Measurements from ENCODE around the gene MEI4. TPM values are rescaled to one million over a fixed set of nuclear protein-coding genes. Genes with fewer than 3 reads are reported as not detected.
"Not testable (repeated sequence)": the region's sequence is repeated elsewhere in the genome, so short reads cannot be mapped to it uniquely, and the experiment has no call there.

The MEI4 gene
- total and polyA plus RNA-seq, 7 donors: not detected

- Histone ChIP-seq H3K4me3 (no peak overlapping the region), H3K9me3 (no peaks in the 10 kb centered on the region), H3K4me1 (no peaks in the 10 kb centered on the region), H3K27ac (no peak overlapping the region), H3K36me3 (no peaks in the 10 kb centered on the region), H3K27me3 (no peaks in the 10 kb centered on the region)
- TF ChIP-seq EP300 (IDR thresholded peaks at IDR 0.05) (no peak), POLR2AphosphoS5 (IDR thresholded peaks at IDR 0.05) (no peak), POLR2A (IDR thresholded peaks at IDR 0.05) (no peak), CTCF (IDR thresholded peaks at IDR 0.05) (no peak)
- no peak for DNase-seq
- intact Hi-C loops (cut with DNase I): no loop called here
- 82 to 83% methylated on average over 2 of the region's 2 CpGs for WGBS, 2 donors
These were observed 34.1 kb downstream of the MEI4 start for GRCh38 chr6:77686931-77687330.

DNA sequence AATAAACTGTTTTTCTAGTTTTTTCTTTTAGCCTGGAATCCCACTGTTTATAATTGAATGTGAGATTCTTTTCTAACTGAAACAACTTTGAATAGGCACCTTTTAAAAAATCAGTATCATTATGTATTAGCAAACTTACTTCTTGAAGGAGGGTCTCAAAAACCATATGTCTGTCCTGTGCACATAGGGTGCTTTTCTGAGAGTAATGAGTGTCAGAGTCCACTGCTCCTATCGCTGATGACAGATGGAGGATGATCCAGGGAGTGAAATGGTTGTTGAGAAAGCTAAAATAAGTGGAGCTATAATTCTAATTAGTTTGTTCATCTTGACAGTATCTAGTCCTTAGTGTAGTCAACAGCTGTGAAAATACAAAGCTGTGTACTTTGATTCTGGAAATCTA, 35.8 kb downstream of the MEI4 start:
- TF ChIP-seq CTCF (IDR thresholded peaks at IDR 0.05) (no peak), EP300 (IDR thresholded peaks at IDR 0.05) (no peak), POLR2AphosphoS5 (IDR thresholded peaks at IDR 0.05) (no peak), POLR2A (IDR thresholded peaks at IDR 0.05) (no peak)
- no peak for DNase-seq
- Histone ChIP-seq H3K27ac (no peak overlapping the region), H3K9me3 (no peaks in the 10 kb centered on the region), H3K27me3 (no peaks in the 10 kb centered on the region), H3K4me3 (no peak overlapping the region), H3K36me3 (no peaks in the 10 kb centered on the region), H3K4me1 (no peaks in the 10 kb centered on the region)
- intact Hi-C loops (cut with DNase I): no loop called here
- WGBS, 2 donors: 32 to 61% methylated on average over 1 of the region's 1 CpG

GRCh38 chr6:77700095-77700494, 47.3 kb downstream of the MEI4 start:
- DNase-seq; H3K4me1 ChIP-seq; H3K4me3 ChIP-seq; intact Hi-C loops (cut with DNase I); H3K36me3 ChIP-seq; H3K9me3 ChIP-seq; H3K27me3 ChIP-seq; H3K27ac ChIP-seq: not testable (repeated sequence)
- WGBS, 2 donors: 83 to 92% methylated on average over 6 of the region's 6 CpGs

DNA sequence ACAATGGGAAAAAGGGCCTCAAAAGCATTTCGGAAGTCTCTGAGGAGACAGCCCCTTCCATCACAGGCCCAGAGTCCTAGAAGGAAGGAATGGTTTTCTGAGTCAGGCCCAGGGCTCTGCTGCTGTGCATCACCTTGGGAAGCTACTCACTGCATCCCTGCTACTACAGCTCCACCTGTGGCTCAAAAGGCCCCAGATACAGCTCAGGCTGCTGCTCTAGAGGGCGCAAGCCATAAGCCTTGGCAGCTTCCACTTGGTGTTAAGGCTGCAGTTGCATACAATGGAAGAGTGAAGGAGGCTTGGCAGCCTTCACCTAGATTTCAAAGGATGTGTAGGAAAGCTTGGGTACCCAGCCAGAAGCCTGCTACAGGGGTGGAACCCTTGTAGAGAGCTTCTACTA, 54.8 kb downstream of the MEI4 start:
- TF ChIP-seq EP300 (IDR thresholded peaks at IDR 0.05): no peak
- no peak for TF ChIP-seq CTCF (IDR thresholded peaks at IDR 0.05)
- no peak for TF ChIP-seq POLR2A (IDR thresholded peaks at IDR 0.05)
- no peak for TF ChIP-seq POLR2AphosphoS5 (IDR thresholded peaks at IDR 0.05)

GRCh38 chr6:77715588-77715987, 62.7 kb downstream of the MEI4 start:
- H3K27me3 ChIP-seq: no peaks in the 10 kb centered on the region
- H3K9me3 ChIP-seq: no peaks in the 10 kb centered on the region
- 89 to 91% methylated on average over 6 of the region's 6 CpGs for WGBS, 2 donors
- no peak for DNase-seq
- H3K4me1 ChIP-seq: no peaks in the 10 kb centered on the region
- no peak overlapping the region for H3K27ac ChIP-seq
- H3K4me3 ChIP-seq: no peak overlapping the region
- no peak for TF ChIP-seq EP300 (IDR thresholded peaks at IDR 0.05)
- no peak for TF ChIP-seq POLR2A (IDR thresholded peaks at IDR 0.05)
- TF ChIP-seq POLR2AphosphoS5 (IDR thresholded peaks at IDR 0.05): no peak
- TF ChIP-seq CTCF (IDR thresholded peaks at IDR 0.05): no peak
- intact Hi-C loops (cut with DNase I): no loop called here
- no peaks in the 10 kb centered on the region for H3K36me3 ChIP-seq

More for the DNA sequence above, 54.8 kb downstream of the MEI4 start:
- peaks cover 0 to 8% (median 3%) of the 10 kb centered on the region in 4 donors for H3K9me3 ChIP-seq
- no peaks in the 10 kb centered on the region for H3K4me1 ChIP-seq
- DNase-seq: no peak
- no peaks in the 10 kb centered on the region for H3K36me3 ChIP-seq
- H3K4me3 ChIP-seq: no peak overlapping the region
- intact Hi-C loops (cut with DNase I): no loop called here
- H3K27ac ChIP-seq: no peak overlapping the region
- no peaks in the 10 kb centered on the region for H3K27me3 ChIP-seq
- 79 to 92% methylated on average over 2 of the region's 2 CpGs for WGBS, 2 donors
